AG10803 (cell line): Measurements from ENCODE around the gene SERINC3.

Experiments used
- DNase-seq: peaks from one replicate; pipeline ENCODE4 v3.0.0; 2010; ENCODE audit warnings: low read depth
- H3K4me3 ChIP-seq: 2 replicates; pipeline ENCODE4 v1.5.1; 2011; ENCODE audit warnings: mild to moderate bottlenecking, low read length, control low read depth
- TF ChIP-seq, protein P1 (sequence below): conservative IDR thresholded peaks from 2 replicates; pipeline ENCODE4 v1.5.1; 2011; ENCODE audit warnings: mild to moderate bottlenecking, low read length, control low read depth, inconsistent platforms

The SERINC3 gene

DNA sequence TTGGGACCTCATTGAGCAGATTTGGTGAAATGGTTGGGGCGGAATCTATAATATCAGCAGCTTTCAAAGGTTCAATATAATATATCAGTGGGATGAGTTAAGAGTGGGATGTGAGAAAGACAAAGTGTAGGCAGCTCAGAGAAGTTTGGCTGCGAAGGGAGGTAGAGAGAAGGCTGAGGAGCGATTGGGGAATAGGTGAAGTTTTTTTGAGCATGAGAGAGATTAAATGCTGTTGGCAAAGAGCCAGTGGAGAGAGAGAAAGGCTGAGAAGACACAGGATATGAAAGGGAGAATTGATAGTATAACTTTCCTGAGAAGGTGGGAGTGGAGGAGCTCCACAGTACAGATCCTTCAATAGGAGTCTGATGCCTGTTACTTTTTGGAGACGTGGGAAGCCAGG lies 12.1 kb upstream of the SERINC3 start:
- TF ChIP-seq, protein P1, sequence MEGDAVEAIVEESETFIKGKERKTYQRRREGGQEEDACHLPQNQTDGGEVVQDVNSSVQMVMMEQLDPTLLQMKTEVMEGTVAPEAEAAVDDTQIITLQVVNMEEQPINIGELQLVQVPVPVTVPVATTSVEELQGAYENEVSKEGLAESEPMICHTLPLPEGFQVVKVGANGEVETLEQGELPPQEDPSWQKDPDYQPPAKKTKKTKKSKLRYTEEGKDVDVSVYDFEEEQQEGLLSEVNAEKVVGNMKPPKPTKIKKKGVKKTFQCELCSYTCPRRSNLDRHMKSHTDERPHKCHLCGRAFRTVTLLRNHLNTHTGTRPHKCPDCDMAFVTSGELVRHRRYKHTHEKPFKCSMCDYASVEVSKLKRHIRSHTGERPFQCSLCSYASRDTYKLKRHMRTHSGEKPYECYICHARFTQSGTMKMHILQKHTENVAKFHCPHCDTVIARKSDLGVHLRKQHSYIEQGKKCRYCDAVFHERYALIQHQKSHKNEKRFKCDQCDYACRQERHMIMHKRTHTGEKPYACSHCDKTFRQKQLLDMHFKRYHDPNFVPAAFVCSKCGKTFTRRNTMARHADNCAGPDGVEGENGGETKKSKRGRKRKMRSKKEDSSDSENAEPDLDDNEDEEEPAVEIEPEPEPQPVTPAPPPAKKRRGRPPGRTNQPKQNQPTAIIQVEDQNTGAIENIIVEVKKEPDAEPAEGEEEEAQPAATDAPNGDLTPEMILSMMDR, result no peak
- H3K4me3 ChIP-seq, result no peak overlapping the region
- DNase-seq, result no peak

DNA sequence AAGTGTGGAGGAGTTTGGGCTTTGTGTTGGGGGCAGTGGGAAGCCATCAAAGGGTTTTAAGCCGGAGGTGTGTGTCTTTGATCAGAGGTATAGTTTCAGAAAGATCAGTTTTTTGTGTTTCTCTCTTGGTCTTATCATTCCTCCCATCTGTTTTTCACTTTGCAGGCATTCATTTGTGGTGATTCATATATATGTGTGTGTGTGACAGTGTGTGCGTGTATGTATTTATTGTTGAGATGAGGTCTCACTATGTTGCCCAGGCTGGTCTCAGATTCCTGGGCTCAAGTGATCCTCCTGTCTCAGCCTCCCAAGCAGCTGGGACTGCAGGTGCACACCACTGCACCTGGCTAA lies 11.1 kb upstream of the SERINC3 start:
- TF ChIP-seq, protein P1, result no peak
- DNase-seq, result peak; percentile 63
- peak overlapping the region; percentile 79 for H3K4me3 ChIP-seq

DNA sequence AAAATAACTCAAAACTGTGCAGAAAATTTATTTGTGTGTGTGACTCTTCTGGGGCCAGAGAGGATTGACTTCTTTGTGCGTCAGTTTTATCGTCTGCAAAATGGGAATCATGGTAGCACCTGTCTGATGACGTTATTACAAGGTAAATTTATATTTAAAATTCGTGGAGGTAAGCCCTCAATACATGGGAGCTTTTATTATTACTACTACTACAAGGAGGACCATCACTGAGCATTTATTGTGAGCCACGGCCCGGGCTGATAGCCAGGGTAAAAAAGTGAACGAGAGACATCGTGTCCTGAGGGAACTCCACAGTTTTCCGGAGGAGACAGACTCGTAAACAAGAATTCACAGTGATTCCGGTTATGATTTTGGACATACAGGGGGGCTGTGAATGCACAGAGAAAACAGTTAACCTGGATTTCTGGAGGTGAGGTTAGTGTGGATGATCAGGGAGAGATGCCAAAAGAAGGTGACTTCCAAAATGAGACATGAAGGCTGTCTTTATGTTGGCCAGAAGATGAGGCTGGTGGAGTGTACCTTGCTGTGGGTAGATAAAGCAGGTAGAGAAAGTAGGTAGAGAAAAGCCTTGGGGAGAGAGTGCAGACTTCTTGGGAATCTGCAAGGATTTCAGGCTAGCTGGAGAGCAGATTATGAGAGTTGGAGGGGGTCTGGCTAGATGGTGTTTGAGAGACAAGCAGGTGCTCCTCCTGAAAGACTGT lies 10.6 kb upstream of the SERINC3 start:
- H3K4me3 ChIP-seq, result peak overlapping the region; percentile 79
- TF ChIP-seq, protein P1, result no peak
- DNase-seq, result no peak

DNA sequence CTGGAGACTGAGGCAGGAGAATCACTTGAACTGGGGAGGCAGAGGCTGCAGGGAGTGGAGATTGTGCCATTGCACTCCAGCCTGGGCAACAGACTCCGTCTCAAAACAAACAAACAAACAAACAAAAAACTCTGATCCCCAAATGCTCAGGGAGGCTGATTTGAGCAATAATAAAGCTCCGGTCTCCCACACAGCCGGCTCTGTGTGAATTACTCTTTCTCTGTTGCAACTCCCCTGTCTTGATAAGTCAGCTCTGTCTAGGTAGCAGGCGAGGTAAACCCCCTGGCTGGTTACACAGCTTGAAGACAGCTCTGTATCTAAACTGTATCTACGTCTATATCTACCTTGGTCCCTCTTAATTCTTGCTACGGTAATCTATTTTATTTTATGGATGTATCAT lies 6.4 kb upstream of the SERINC3 start:
- H3K4me3 ChIP-seq, result no peak overlapping the region
- DNase-seq, result no peak
- TF ChIP-seq, protein P1, result no peak

DNA sequence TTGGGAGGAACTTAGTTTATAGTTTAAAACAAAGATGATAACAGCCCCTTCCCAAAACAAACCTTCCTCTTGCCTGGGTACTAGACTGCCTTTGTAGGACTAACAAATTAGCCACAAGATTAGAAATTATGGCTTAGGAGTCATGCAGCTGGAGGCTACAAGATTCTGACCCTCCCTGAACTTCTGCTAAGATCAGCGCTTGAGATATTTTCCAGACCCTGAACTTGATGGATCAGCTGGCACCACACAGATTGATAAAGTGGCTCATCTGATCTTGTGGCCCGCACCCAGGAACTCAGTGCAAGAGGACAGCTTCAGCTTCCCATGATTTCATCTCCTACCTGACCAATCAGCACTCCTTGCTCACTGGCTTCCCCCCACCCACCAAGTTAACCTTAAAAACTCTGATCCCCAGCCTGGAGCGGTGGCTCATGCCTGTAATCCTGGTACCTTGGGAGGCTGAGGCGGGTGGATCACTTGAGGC lies 5.9 kb upstream of the SERINC3 start:
- TF ChIP-seq, protein P1, result no peak
- DNase-seq, result no peak
- no peak overlapping the region for H3K4me3 ChIP-seq

DNA sequence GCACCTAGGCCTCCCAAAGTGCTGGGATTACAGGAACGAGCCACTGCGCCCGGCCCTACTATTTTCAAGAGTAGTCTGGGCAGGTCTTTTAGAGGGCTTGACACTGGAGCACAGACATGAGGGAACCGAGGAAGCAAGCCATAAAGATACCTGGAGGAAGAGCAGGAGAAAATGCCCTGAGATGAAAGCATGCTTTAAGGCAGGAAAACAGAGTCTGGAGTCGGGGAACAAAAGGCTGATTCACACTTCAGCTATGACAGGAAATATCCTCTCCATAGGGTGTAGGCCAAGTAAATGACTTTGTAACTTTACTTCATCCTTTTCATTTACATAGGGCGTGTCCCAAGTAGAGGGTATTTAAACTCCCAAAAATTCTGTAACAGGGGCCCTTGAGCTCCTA lies 4.3 kb upstream of the SERINC3 start:
- peak; percentile 55 for DNase-seq
- no peak overlapping the region for H3K4me3 ChIP-seq
- TF ChIP-seq, protein P1, result no peak

DNA sequence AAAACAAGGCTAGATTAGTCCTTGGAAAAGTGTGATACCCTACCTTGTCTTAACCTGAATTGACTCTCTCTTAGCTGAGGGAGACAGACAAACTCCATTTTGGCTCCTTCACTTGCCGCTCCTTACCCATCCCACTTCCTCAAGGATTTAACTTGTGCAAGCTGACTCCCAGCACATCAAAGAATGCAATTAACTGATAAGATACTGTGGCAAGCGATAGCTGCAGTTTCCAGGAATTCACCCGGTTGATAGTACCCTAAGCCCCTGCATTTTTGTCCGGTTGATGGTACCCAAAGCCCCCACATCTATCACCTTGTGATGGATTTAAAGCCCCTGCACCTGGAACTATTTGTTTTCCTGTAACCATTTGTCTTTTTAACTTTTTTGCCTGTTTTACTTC lies 1.9 kb upstream of the SERINC3 start:
- TF ChIP-seq, protein P1, result no peak
- no peak overlapping the region for H3K4me3 ChIP-seq
- DNase-seq, result no peak
